SU-DHL-6 (cell line): ENCODE data around the gene PLEK2.

Experiments
- H2AFZ ChIP-seq: fragments of 200-600 bp; sonication (generic); 2 replicates; pipeline ENCODE4 v1.6.1; 2014; ENCODE audit warnings: low read depth, mild to moderate bottlenecking, moderate library complexity, mixed read lengths, antibody characterized with exemption, low read length; ENCODE audit not compliant: severe bottlenecking
- H3F3A ChIP-seq: fragments of 200-600 bp; shearing (Covaris generic); 2 replicates; pipeline ENCODE4 v1.6.0; 2016; ENCODE audit warnings: antibody characterized with exemption, mild to moderate bottlenecking; ENCODE audit not compliant: insufficient read depth
- H3K27ac ChIP-seq: fragments of 200-600 bp; sonication (generic); 2 replicates; pipeline ENCODE4 v1.5.1; 2016; ENCODE audit warnings: low read depth, mild to moderate bottlenecking, low read length, moderate library complexity, mixed read lengths
- H3K27me3 ChIP-seq: fragments of 200-600 bp; sonication (generic), shearing (Covaris generic); 2 replicates; pipeline ENCODE4 v1.6.0; 2014; ENCODE audit warnings: mild to moderate bottlenecking, low read length
- H3K36me3 ChIP-seq: fragments of 200-600 bp; sonication (generic); 2 replicates; pipeline ENCODE4 v1.6.1; 2014; ENCODE audit warnings: mild to moderate bottlenecking, low read length, mixed read lengths
- H3K4me2 ChIP-seq: fragments of 300-600, 200-600 bp; shearing (Covaris generic), sonication (generic); 2 replicates; pipeline ENCODE4 v1.6.0; 2014; ENCODE audit warnings: low read length, low read depth, mild to moderate bottlenecking; ENCODE audit not compliant: poor library complexity, severe bottlenecking
- H3K4me3 ChIP-seq: fragments of 200-600 bp; sonication (generic); 2 replicates; pipeline ENCODE4 v1.5.1; 2014; ENCODE audit warnings: antibody characterized with exemption, low read length, mild to moderate bottlenecking, mixed read lengths; ENCODE audit not compliant: insufficient read depth, poor library complexity, severe bottlenecking
- H3K79me2 ChIP-seq: fragments of 200-600 bp; sonication (generic); 2 replicates; pipeline ENCODE4 v1.6.1; 2014; ENCODE audit warnings: mild to moderate bottlenecking, low read length, moderate library complexity; ENCODE audit not compliant: insufficient read depth
- H3K9ac ChIP-seq: fragments of 200-600 bp; sonication (generic); 2 replicates; pipeline ENCODE4 v1.7.0; 2014; ENCODE audit warnings: mild to moderate bottlenecking, low read length
- H3K9me2 ChIP-seq: fragments of 200-600 bp; sonication (generic); replicated peaks from 2 replicates; pipeline ENCODE4 v1.6.1; 2014; ENCODE audit warnings: low read length; ENCODE audit not compliant: insufficient read depth
- H3K9me3 ChIP-seq: fragments of 200-600 bp; sonication (generic); 2 replicates; pipeline ENCODE4 v1.6.1; 2014; ENCODE audit warnings: low read length, mixed read lengths; ENCODE audit not compliant: insufficient read depth
- H4K20me1 ChIP-seq: fragments of 200-600 bp; sonication (generic); 2 replicates; pipeline ENCODE4 v1.6.1; 2014; ENCODE audit warnings: low read depth, mild to moderate bottlenecking, antibody characterized with exemption, low read length, moderate library complexity, mixed read lengths
- EZH2phosphoT487 ChIP-seq: fragments of 200-600 bp; sonication (generic), shearing (Covaris generic); conservative IDR thresholded peaks from 2 replicates; pipeline ENCODE4 v1.6.1; 2018; ENCODE audit warnings: mild to moderate bottlenecking, antibody characterized with exemption, low read length, moderate library complexity, mixed read lengths
- TF ChIP-seq, protein P1 (sequence below): fragments of 200-600 bp; sonication (generic); IDR thresholded peaks from one replicate; pipeline ENCODE4 v1.5.1; 2017; ENCODE audit warnings: antibody characterized with exemption, mild to moderate bottlenecking, low read length, moderate library complexity; ENCODE audit not compliant: insufficient read depth, poor library complexity, severe bottlenecking

Gene PLEK2

DNA sequence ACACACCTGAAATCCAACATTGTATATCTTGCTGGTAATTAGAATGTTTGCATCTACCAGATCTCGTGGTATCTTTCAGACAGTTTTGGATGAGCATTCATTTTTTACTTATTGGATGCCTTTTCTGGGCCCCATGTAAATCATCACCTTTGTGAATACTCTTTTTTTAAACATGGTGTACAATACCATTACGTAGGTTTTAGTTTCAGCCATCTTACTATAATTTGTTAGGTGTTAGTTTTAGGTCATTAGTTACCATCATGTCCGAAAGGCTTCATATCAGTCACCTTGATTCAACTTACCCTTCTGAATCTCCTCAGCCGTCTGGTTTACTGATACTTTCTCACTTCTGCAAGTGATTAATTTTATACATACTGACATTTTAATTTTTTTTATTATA is 46.5 kb downstream of the PLEK2 start:
- H3K9me3 ChIP-seq = no peaks in the 10 kb centered on the region
- no peaks in the 10 kb centered on the region for H3K27me3 ChIP-seq
- no peak overlapping the region for H3K4me2 ChIP-seq
- H3K36me3 ChIP-seq = peaks cover 47% of the 10 kb centered on the region
- H2AFZ ChIP-seq = no peak overlapping the region
- H3K4me3 ChIP-seq = no peak overlapping the region
- no peak overlapping the region for H3K9ac ChIP-seq
- no peaks in the 10 kb centered on the region for H3K9me2 ChIP-seq
- no peaks in the 10 kb centered on the region for H3F3A ChIP-seq
- peaks cover 91% of the 10 kb centered on the region for H3K79me2 ChIP-seq
- H3K27ac ChIP-seq = no peak overlapping the region
- peaks cover 37% of the 10 kb centered on the region for H4K20me1 ChIP-seq
- TF ChIP-seq EZH2phosphoT487 = no peak
- TF ChIP-seq, protein P1, sequence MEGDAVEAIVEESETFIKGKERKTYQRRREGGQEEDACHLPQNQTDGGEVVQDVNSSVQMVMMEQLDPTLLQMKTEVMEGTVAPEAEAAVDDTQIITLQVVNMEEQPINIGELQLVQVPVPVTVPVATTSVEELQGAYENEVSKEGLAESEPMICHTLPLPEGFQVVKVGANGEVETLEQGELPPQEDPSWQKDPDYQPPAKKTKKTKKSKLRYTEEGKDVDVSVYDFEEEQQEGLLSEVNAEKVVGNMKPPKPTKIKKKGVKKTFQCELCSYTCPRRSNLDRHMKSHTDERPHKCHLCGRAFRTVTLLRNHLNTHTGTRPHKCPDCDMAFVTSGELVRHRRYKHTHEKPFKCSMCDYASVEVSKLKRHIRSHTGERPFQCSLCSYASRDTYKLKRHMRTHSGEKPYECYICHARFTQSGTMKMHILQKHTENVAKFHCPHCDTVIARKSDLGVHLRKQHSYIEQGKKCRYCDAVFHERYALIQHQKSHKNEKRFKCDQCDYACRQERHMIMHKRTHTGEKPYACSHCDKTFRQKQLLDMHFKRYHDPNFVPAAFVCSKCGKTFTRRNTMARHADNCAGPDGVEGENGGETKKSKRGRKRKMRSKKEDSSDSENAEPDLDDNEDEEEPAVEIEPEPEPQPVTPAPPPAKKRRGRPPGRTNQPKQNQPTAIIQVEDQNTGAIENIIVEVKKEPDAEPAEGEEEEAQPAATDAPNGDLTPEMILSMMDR = no peak

DNA sequence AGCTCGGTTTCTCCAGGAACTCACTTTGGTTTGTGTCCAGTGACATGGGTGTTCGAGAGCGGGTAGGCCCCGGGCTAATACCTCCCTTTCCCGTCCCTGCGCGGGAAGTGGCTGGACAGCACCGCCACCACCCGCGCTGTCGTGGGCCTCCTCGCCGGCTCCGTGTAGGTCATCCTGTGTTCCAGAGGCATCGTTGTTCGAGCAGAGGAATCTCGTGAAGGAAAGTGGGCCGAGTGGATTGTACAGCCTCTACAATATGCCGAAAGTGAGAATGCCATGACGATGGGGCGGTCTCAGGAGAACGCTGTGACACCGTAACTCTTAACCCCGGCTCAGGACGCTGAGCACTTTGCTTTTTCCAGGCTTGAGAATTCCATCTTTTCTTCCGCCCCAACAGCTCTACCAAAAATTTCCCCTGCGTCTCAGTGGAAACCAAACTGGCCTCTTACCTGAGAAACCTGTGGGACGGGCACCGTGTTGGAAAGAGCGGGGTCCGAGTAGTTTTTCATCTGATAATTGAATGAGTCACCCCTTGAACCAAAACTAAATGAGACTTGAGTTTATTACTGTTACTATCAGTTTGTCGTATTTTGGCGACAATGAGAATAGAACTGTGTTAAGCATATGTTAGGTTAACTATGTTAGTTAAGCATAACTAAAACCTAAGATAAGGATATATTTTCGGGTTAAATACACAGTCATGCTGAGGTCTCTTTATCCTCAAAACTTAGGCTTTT is 51.3 kb downstream of the PLEK2 start:
- H4K20me1 ChIP-seq = peaks cover 28% of the 10 kb centered on the region
- H3K27me3 ChIP-seq = no peaks in the 10 kb centered on the region
- H3K79me2 ChIP-seq = peaks cover 68% of the 10 kb centered on the region
- H3K36me3 ChIP-seq = peaks cover 19% of the 10 kb centered on the region
- H3F3A ChIP-seq = no peaks in the 10 kb centered on the region
- peak overlapping the region; percentile 89 for H3K9ac ChIP-seq
- TF ChIP-seq, protein P1 = no peak
- TF ChIP-seq EZH2phosphoT487 = no peak
- peak overlapping the region; percentile 88 for H3K4me3 ChIP-seq
- H3K9me2 ChIP-seq = no peaks in the 10 kb centered on the region
- H3K9me3 ChIP-seq = no peaks in the 10 kb centered on the region
- H3K4me2 ChIP-seq = peak overlapping the region; percentile 95
- peak overlapping the region; percentile 85 for H2AFZ ChIP-seq
- peak overlapping the region; percentile 82 for H3K27ac ChIP-seq

DNA sequence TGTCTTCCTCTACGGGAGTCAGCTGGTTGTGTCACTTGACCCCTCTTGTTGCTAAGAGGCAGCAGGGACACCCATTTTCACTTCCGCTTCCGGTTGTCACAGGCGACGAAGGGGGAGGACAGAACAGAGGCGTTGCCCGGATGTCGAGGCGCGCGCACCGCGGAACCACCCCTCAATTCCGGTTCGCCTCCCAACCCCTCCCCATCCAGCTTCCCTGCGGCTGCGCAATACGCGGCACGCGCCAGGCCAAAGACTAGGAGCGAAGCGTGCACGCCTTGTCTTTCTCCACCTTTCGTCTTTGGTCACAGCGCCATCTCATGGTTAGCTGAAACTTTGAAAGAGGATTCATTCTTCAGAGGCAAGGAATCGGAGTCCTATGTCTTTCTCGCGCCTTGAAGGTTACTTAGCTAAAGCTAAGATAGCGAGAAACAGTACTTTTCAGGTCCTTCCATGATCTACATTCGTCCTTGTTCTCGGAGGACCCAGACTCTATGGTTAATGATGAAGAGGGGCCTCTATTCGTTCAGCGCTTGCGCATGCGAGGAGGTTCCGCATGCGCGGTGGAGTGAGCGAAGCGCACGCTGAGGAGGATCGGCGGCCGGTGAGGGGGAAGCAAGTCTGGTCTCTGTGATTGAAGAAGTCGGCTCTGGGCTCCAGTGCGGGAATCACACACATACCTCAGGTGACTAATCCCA is 52.0 kb downstream of the PLEK2 start, which contains the start of the genes ATP6V1D and EIF2S1:
Gene ATP6V1D (minus strand): TSS at position 30 of the 695 bp plus-strand sequence. CDS start 106 bp downstream, outside the sequence.
Gene EIF2S1 (plus strand): TSS at position 554 of the 695 bp plus-strand sequence. CDS start 4,440 bp downstream, outside the sequence.
- Histone ChIP-seq H3K36me3 (peaks cover 12% of the 10 kb centered on the region; the same call in 1 of the 2 replicates), H3K9me2 (no peaks in the 10 kb centered on the region), H3K4me3 (peak within 1 kb of the TSS; percentile 88), H2AFZ (peak within 1 kb of the TSS; percentile 85), H4K20me1 (peaks cover 25% of the 10 kb centered on the region), H3K9ac (peak within 1 kb of the TSS; percentile 89), H3K9me3 (no peaks in the 10 kb centered on the region), H3K27ac (peak within 1 kb of the TSS; percentile 82), H3K27me3 (no peaks in the 10 kb centered on the region), H3K4me2 (peak within 1 kb of the TSS; percentile 95), H3F3A (no peaks in the 10 kb centered on the region), H3K79me2 (peaks cover 63% of the 10 kb centered on the region)
- TF ChIP-seq EZH2phosphoT487 = no peak
- TF ChIP-seq, protein P1 = peak; percentile 100
